ENCODE data around the gene CDH4. TPM values are rescaled to one million over a fixed set of nuclear protein-coding genes. Genes with fewer than 3 reads are reported as not detected.

Gene CDH4
- total RNA-seq, 1 donor = 8.6 TPM

DNA sequence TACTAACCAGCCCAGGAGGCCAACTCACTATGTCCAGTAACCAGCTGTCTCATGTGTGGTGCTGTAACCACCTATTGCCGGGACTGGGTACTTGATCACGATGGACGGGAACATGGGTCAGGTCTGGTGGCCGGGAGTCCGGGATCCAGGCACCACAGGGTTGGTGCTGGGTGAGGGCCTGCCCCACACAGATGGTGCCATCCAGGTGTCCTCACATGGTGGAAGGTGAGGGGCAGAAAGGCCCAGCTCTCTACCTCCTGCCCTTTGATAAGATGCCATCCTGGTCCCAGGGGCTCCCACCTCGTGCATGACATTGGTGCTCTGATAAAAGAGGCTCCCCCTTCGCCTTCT, 697.3 kb downstream of the CDH4 start:
- DNase-seq (ENCODE audit: low read depth in 2 of 3, low spot score in 2 of 3) = no peak

DNA sequence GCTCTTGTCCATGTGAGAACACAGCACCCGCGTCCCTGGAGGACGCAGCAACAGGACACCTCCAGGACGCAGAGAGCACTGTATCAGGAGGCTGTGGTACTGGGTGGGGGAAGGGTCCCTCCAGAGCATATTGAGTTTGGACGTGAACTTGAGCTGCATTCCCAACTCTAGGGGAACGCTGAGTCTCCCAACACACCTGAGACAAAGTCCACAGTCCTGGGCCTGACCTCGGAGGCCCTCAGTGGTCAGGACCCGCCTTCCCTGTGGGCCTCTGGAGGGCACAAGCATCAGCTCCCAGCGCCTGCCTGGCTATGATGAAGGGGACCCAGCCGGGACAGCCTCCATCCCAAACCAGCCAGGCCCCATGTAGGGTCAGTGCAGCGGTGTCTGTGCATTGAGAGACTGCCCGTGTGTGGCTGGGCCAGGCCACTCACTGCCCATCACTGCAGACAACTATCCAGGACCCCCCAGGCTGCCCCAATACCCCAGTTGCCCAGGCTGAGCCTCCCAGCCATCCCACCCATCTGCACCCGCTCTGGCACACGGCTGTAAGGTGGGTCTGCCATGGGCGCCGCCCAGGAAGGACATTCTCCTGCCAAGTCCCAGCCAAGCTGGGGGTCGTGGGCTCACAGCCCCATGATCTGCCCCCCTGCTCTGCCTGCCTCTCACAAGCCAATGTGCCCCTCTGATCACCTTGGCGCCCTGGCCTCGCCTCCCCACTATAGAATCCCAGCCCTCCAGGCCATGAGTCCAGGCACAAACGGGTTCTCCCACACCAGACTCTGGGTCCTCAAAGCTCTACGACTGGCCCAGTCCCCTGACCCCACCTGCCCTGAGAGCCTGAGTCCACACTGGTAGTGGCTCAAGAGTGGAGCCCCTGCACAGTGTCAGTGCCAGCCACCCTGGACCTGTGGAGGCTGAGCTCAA, 697.9 kb downstream of the CDH4 start:
- DNase-seq (ENCODE audit: low read depth in 2 of 3, low spot score in 2 of 3) = no peak

GRCh38 chr20:61950641-61951071, 698.6 kb downstream of the CDH4 start:
- no peak for DNase-seq (ENCODE audit: low read depth in 2 of 3, low spot score in 2 of 3)

GRCh38 chr20:61951695-61952533, 699.9 kb downstream of the CDH4 start:
- DNase-seq (ENCODE audit: low read depth in 2 of 3, low spot score in 2 of 3) = peak in 2 of 3 donors; percentile 26 to 55

DNA sequence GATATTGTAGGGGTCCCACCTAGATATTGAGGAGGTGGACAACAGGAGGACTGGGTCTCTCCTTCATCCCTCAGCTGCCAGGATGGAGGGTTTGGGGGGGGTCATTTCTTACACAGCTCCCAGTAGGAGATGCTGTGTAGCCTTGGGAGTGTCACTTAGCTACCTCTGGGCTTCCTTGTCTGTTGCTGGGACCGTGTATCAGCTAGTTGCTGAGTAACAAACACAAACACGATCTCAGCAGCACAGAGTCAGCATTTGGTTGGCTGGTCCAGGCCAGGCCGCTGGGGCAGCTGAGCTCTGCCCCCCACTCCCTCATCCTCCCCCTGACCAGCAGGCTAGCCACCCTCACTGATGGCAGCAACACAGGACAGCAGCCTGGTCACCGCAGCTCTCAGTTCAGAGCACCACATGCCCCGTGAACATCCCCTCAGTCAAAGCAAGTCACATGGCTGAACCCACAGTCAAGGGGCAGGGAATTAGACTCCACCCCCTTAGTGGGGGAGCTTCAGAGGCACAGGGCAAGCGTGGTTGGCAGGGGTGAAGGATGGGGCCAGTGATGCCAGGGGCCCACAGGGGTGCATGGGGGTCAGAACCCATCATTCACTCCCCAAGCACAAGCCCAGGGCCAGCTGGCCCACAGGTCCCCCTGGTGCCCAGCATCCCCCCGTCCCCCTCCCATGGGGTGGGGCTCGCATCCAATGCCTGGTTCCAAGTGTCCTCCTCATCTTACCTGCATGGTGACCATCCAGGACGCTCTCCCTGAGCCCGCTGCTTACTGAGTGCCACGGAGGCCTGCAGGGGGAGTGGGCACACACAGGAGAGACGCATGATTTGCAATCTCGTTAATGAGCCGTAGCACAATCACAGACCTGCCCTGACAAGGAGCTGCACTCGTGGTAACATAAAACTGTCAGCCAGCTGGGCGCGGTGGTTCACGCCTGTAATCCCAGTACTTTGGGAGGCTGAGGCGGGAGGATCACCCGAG, 701.3 kb downstream of the CDH4 start:
- no peak for DNase-seq (ENCODE audit: low read depth in 2 of 3, low spot score in 2 of 3)

GRCh38 chr20:61954276-61955021, 702.4 kb downstream of the CDH4 start:
- DNase-seq (ENCODE audit: low read depth in 2 of 3, low spot score in 2 of 3) = no peak

DNA sequence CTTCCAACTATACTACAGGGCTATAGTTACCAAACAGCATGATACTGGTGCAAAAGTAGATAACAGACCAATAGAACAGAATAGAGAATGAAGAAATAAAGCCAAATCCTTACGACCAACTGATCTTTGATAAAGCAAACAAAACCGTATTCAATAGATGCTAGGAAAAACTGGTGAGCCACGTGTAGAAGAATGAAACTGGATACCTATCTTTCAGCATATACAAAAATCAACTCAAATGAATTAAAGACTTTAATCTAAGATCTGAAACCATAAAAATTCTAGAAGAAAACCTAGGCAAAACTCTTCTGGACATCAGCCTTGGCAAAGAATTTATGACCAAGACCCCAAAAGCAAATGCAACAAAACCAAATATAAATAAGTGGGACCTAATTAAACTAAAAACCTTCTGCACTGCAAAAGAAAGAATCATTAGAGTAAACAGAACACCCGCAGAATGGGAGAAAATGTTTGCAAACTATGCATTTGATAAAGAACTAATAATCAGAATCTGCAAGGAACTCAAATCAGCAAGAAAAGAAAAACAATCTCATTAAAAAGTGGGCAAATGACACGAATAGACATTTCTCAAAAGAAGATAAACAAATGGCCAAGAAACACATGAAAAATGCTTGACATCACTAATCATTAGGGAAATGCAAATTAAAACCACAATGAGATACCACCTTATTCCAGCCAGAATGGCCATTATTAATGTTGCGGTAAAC, 703.8 kb downstream of the CDH4 start:
- no peak for DNase-seq (ENCODE audit: low read depth in 2 of 3, low spot score in 2 of 3)

DNA sequence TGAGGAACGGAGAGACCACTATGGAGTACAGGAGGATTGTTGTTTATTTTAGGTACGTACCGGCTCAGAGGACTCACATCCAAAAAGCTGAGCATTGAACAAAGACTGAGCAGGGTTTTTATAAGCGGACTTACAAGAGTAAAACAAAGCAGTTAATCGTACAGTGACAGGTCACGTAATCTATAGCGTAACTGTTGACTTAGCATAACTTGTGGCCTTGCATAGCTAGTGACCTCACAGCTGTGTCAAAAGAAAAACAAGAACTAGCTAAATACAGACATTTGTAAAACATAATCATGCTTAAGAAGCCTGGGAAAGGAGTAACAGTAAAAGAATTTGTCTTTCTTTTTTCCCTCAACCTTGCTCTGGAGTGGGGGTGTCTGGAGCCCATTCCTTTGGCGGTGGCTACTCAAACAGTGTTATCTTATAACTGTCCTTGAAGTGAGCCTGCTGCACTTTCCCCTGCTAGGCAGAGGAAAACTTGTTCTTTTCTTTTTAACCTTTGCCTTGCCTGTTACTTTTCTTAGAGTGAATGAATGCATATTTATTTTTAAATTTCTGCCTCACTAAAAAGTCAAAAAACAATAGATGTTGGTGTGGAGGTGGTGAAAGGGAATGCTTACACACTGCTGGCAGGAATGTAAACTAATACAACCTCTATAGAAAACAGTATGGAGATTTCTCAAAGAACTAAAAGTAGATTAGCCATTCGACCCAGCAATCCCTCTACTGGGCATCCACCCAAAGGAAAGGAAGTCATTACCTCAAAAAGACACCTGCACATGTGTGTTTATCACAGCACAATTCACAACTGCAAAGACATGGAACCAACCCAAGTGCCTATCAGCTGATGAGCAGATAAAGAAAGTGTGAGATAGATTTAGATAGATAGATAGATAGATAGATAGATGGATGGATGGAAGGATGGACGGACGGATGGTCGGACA, 704.6 kb downstream of the CDH4 start:
- no peak for DNase-seq (ENCODE audit: low read depth in 2 of 3, low spot score in 2 of 3)

DNA sequence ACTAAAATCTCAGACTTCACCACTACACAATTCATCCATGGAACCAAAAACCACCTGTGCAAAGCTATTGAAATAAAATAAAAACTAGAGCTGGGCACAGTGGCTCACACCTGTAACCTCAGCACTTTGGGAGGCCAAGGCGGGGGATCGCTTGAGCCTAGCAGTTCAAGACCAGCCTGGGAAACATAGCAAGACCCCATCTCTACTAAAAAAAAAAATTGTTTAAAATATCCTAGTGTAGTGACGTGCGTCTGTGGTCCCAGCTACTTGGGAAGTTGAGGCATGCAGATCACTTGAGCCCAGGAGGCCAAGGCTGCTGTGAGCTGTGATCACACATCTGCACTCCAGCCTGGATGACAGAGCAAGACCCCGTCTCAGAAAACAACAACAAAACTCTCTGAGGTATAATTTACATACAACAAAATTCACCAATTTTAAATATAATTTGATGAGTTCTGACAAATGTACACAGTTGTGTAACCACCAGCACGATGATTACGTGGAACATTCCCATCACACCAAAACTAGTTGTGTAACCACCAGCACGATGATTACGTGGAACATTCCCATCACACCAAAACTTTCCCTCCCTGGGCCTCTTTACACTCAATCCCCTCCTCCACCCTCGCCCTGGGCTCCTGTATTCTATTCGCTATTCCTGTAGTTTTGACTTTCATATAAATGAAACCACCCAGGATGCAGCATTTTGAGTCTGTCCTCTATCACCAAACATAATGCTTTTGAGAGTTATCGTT, 706.1 kb downstream of the CDH4 start:
- no peak for DNase-seq (ENCODE audit: low read depth in 2 of 3, low spot score in 2 of 3)

GRCh38 chr20:61958773-61959700, 707.0 kb downstream of the CDH4 start:
- DNase-seq (ENCODE audit: low read depth in 2 of 3, low spot score in 2 of 3) = no peak

GRCh38 chr20:61960836-61961235, 708.8 kb downstream of the CDH4 start:
- no peak for DNase-seq (ENCODE audit: low read depth in 2 of 3, low spot score in 2 of 3)

- DNase-seq (ENCODE audit: low read depth in 2 of 3, low spot score in 2 of 3) = no peak
These were observed 711.1 kb downstream of the CDH4 start for GRCh38 chr20:61963149-61963548.

DNA sequence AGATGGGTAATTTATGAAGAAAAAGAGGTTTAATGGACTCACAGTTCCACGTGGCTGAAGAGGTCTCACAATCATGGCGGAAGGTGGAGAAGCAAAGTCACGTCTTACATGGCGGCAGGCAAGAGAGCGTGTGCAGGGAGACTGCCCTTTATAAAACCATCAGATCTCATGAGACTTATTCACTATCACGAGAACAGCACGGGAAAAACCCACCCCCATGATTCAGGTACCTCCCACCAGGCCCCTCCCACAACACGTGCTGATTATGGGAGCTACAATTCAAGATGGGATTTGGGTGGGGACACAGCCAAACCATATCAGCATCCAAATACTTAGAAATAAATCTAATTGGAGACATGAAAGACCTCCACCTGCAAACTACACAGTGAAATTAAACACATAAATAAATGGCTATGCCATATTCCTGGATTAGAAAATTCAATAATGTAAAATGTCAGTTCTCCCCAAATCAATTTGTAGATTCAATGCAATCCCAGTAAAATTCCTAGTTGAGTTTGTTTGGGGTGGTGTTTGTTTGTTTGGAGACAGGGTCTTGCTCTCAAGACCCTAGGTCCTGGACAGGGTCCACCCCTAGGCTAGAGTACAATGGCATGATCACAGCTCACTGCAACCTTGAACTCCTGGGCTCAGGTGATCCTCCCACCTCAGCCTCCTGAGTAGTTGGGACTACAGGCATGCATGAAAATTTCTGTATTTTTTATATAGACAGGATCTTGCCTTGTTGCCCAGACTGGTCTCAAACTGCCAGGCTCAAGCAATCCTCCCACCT, 712.0 kb downstream of the CDH4 start:
- no peak for DNase-seq (ENCODE audit: low read depth in 2 of 3, low spot score in 2 of 3)

DNA sequence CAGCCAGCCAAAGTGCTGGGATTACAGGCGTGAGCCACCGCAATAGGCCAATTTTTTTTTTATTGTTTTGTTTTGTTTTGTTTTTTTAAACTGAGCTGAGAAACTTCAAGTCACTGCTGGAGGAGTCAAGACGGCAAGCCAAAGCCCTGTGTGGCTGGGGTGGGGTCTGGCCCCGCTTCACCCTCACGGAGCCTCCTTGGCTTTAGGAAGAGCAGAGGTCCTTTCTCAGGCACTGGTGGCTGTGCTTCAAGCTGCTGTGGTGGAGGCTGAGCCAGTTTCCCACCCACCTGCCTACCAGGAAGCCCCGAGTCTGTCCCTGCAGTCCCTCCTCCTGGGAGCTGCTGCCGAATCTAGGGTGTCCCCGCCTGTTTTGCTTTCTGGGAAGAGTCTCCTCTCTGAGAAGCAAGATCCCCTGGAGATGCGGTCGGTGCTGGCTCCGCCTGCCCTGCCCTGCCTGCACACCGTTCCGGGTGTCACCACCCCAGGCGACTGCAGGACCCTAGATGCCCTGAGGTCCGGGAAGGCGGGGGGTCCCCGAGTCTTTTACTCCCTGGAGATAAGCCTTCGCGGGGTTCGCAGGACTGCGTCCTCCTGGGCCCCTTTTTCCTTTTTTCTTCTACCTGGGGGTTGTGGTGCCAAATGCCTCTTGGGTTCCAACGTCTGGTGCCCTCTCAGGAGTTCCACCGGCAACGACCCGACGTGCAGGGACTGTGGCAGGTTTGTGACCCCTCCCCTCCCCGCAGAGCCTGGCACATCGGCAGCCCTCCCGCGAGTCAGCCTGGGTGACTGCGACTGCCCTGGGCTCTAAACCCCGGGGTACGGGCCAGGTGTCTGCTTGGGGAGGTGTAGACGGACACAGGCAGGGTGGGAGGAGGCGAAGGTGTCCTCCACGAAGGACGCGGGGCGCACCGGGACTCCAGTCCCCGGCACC, 712.9 kb downstream of the CDH4 start:
- DNase-seq (ENCODE audit: low read depth in 2 of 3, low spot score in 2 of 3) = no peak
